IMR-90 (cell line): ENCODE results near the gene OPRL1. TPM values are rescaled to one million over a fixed set of nuclear protein-coding genes. Genes with fewer than 3 reads are reported as not detected.

Experiments
- ATAC-seq: fragments of 200-7000 bp; cut with Tn5 transposase; 2 replicates; pipeline ENCODE4 v1.9.1; 2020; ENCODE audit warnings: low read depth, mild to moderate bottlenecking, moderate library complexity
- BruUV-seq: library from RNA; stranded (reverse); fragments of 400-500 nt; replicated peaks from 2 replicates; lab custom pipeline; 2021; lab: Mats Ljungman, UMichigan
- CTCF ChIA-PET: fragments of 300-600 bp; formaldehyde crosslinking; extraction: SDS; loops from one replicate; lab custom pipeline; 2021; ENCODE audit warnings: antibody characterized with exemption; lab: Yijun Ruan, JAX
- POLR2A ChIA-PET: fragments of 300-600 bp; sonication (Branson Sonifier 250); formaldehyde crosslinking; loops from one replicate; lab custom pipeline; 2022; ENCODE audit warnings: antibody characterized with exemption; ENCODE audit not compliant: unreplicated experiment; lab: Charles Lee
- DNase-seq: peaks from one replicate; pipeline ENCODE4 v3.0.0; 2013
- H2AFZ ChIP-seq: replicated peaks from 2 replicates; pipeline ENCODE3; 2013; ENCODE audit warnings: low read length, mild to moderate bottlenecking; ENCODE audit not compliant: poor library complexity
- H2AK5ac ChIP-seq: 2 replicates; pipeline ENCODE4 v1.6.1; 2013; ENCODE audit warnings: low read depth, low read length, inconsistent platforms
- H2AK9ac ChIP-seq: replicated peaks from 2 replicates; pipeline ENCODE3; 2013; ENCODE audit warnings: mild to moderate bottlenecking, low read depth, low read length, moderate library complexity; ENCODE audit not compliant: poor library complexity
- H2BK120ac ChIP-seq: 2 replicates; pipeline ENCODE4 v1.6.1; 2013; ENCODE audit warnings: low read depth, low read length, inconsistent platforms
- H2BK15ac ChIP-seq: 3 replicates; pipeline ENCODE4 v1.6.1; 2013; ENCODE audit warnings: low read depth, low read length, inconsistent platforms
- H2BK20ac ChIP-seq: 2 replicates; pipeline ENCODE4 v1.6.1; 2013; ENCODE audit warnings: low read depth, mild to moderate bottlenecking, inconsistent platforms, low read length, moderate library complexity
- H2BK5ac ChIP-seq: 2 replicates; pipeline ENCODE4 v1.6.1; 2013; ENCODE audit warnings: mild to moderate bottlenecking, low read depth, low read length, inconsistent platforms; ENCODE audit not compliant: poor library complexity, severe bottlenecking
- H3K14ac ChIP-seq: replicated peaks from 2 replicates; pipeline ENCODE4 v1.6.1; 2013; ENCODE audit warnings: low read depth, low read length, inconsistent platforms
- H3K18ac ChIP-seq: 2 replicates; pipeline ENCODE4 v1.6.1; 2013; ENCODE audit warnings: low read depth, low read length, control low read depth
- H3K23ac ChIP-seq: 2 replicates; pipeline ENCODE4 v1.6.1; 2013; ENCODE audit warnings: low read depth, low read length, inconsistent platforms
- H3K27ac ChIP-seq: 2 replicates; pipeline ENCODE4 v1.5.1; 2013; ENCODE audit warnings: mild to moderate bottlenecking, control low read depth, low read length; ENCODE audit not compliant: insufficient read depth
- H3K27me3 ChIP-seq: 2 replicates; pipeline ENCODE4 v1.6.1; 2013; ENCODE audit warnings: low read length; ENCODE audit not compliant: control insufficient read depth, insufficient read depth
- H3K36me3 ChIP-seq: 2 replicates; pipeline ENCODE4 v1.6.1; 2013; ENCODE audit warnings: low read length, mixed read lengths; ENCODE audit not compliant: control insufficient read depth, insufficient read depth
- H3K4ac ChIP-seq: 2 replicates; pipeline ENCODE4 v1.6.1; 2013; ENCODE audit warnings: low read depth, low read length, inconsistent platforms
- H3K4me1 ChIP-seq: 2 replicates; pipeline ENCODE4 v1.6.1; 2013; ENCODE audit warnings: low read length, mixed read lengths; ENCODE audit not compliant: control insufficient read depth, insufficient read depth
- H3K4me2 ChIP-seq: 2 replicates; pipeline ENCODE4 v1.6.1; 2013; ENCODE audit warnings: low read depth, mild to moderate bottlenecking, control low read depth, low read length, moderate library complexity
- H3K4me3 ChIP-seq: 2 replicates; pipeline ENCODE4 v1.5.1; 2013; ENCODE audit warnings: low read depth, mild to moderate bottlenecking, control low read depth, low read length, moderate library complexity; ENCODE audit not compliant: insufficient read depth
- H3K56ac ChIP-seq: 2 replicates; pipeline ENCODE4 v1.6.1; 2013; ENCODE audit warnings: low read length, inconsistent platforms; ENCODE audit not compliant: insufficient read depth; ENCODE audit errors: extremely low read depth
- H3K79me1 ChIP-seq, 2 experiments: 2 replicates each; pipeline ENCODE4 v1.6.1; 2013; ENCODE audit warnings: low read length in 2 of 2, inconsistent platforms in 1 of 2, low read depth in 1 of 2
- H3K9ac ChIP-seq: 2 replicates; pipeline ENCODE4 v1.6.1; 2013; ENCODE audit warnings: low read depth, low read length, control low read depth
- H3K9me1 ChIP-seq: 2 replicates; pipeline ENCODE4 v1.6.1; 2013; ENCODE audit warnings: low read length, inconsistent platforms; ENCODE audit not compliant: insufficient read depth
- H3K9me3 ChIP-seq: 2 replicates; pipeline ENCODE4 v1.6.1; 2013; ENCODE audit warnings: low read length; ENCODE audit not compliant: control insufficient read depth, insufficient read depth
- H4K20me1 ChIP-seq: 2 replicates; pipeline ENCODE4 v1.6.1; 2013; ENCODE audit warnings: low read length, inconsistent platforms; ENCODE audit not compliant: insufficient read depth
- H4K5ac ChIP-seq: 2 replicates; pipeline ENCODE4 v1.6.1; 2013; ENCODE audit warnings: mild to moderate bottlenecking, low read depth, low read length, control low read depth
- H4K8ac ChIP-seq, 2 experiments: 2 replicates each; pipeline ENCODE4 v1.6.1; 2013; ENCODE audit warnings: low read depth in 2 of 2, low read length in 2 of 2, control low read depth in 1 of 2, inconsistent platforms in 1 of 2
- H4K91ac ChIP-seq: 2 replicates; pipeline ENCODE4 v1.6.1; 2013; ENCODE audit warnings: low read depth, low read length, inconsistent platforms; ENCODE audit not compliant: insufficient read depth
- BHLHE40 ChIP-seq: fragments of 150-350 bp; IDR thresholded peaks from 2 replicates; pipeline ENCODE4 v1.6.1; 2016; ENCODE audit warnings: mild to moderate bottlenecking, low read depth, low read length
- CEBPB ChIP-seq: IDR thresholded peaks from 2 replicates; pipeline ENCODE4 v1.6.1; 2012; ENCODE audit warnings: low read depth, low read length, improper control_type of control experiment
- CHD1 ChIP-seq: IDR thresholded peaks from 2 replicates; pipeline ENCODE4 v1.6.1; 2012; ENCODE audit warnings: low read depth, low read length, improper control_type of control experiment
- CTCF ChIP-seq: conservative IDR thresholded peaks from 2 replicates; pipeline ENCODE4 v1.5.1; 2012; ENCODE audit warnings: mild to moderate bottlenecking, low read depth, low read length, improper control_type of control experiment
- MAFK ChIP-seq: IDR thresholded peaks from 2 replicates; pipeline ENCODE4 v1.6.1; 2012; ENCODE audit warnings: low read depth, low read length, improper control_type of control experiment
- MAZ ChIP-seq: IDR thresholded peaks from 2 replicates; pipeline ENCODE4 v1.6.1; 2012; ENCODE audit warnings: low read depth, mild to moderate bottlenecking, low read length, improper control_type of control experiment, moderate library complexity, borderline replicate concordance
- MXI1 ChIP-seq: IDR thresholded peaks from 2 replicates; pipeline ENCODE4 v1.6.1; 2012; ENCODE audit warnings: low read depth, mild to moderate bottlenecking, low read length, moderate library complexity, borderline replicate concordance
- NFE2L2 ChIP-seq: fragments of 150-350 bp; IDR thresholded peaks from 2 replicates; pipeline ENCODE4 v1.6.1; 2016; ENCODE audit warnings: low read depth, mild to moderate bottlenecking, low read length
- POLR2A ChIP-seq: IDR thresholded peaks from 2 replicates; pipeline ENCODE4 v1.6.1; 2012; ENCODE audit warnings: mild to moderate bottlenecking, low read depth, low read length
- RFX5 ChIP-seq: IDR thresholded peaks from 2 replicates; pipeline ENCODE4 v1.8.0; 2012; ENCODE audit warnings: low read depth, mild to moderate bottlenecking, low read length, moderate library complexity
- SMC3 ChIP-seq: fragments of 150-350 bp; IDR thresholded peaks from 2 replicates; pipeline ENCODE4 v1.6.1; 2016; ENCODE audit warnings: low read depth, mild to moderate bottlenecking, antibody characterized with exemption, low read length, moderate library complexity
- USF2 ChIP-seq: fragments of 150-350 bp; IDR thresholded peaks from 2 replicates; pipeline ENCODE4 v1.6.1; 2017; ENCODE audit warnings: mild to moderate bottlenecking, antibody characterized with exemption, low read length, low read depth
- WGBS, 2 experiments: methylation state at CpG; one replicate each; pipeline versions ENCODE4 v1.1.5 to v1.1.7; 2013; ENCODE audit warnings: missing lambda C conversion rate in 2 of 2; ENCODE audit not compliant: insufficient read length in 1 of 2; ENCODE audit errors: extremely low coverage in 2 of 2; 5-methylcytosine and 5-hydroxymethylcytosine counted together
- dilution Hi-C: fragments of 300-500 bp; cut with HindIII; formaldehyde crosslinking; loops from one replicate; pipeline ENCODE4 v1.14.3; 2018; ENCODE audit warnings: low sequenced_read_pairs; ENCODE audit not compliant: unreplicated experiment
- in situ Hi-C: fragments of 300-500 bp; cut with MboI; formaldehyde crosslinking; loops from 3 replicates; pipeline ENCODE4 v1.14.3; 2019; ENCODE audit warnings: low sequenced_read_pairs, inconsistent platforms, mixed read lengths
- intact Hi-C: fragments of 100-400 bp; cut with micrococcal nuclease; formaldehyde crosslinking; loops from 2 replicates; pipeline ENCODE4 v1.10.0; 2022
- polyA plus RNA-seq, 3 experiments: library from polyadenylated mRNA; depleted of rRNA; stranded (reverse); fragments of >200 nt; gene quantifications; 2 replicates each; pipeline ENCODE4 v1.2.3, GENCODE V29; 2012; ENCODE audit warnings: low replicate concordance in 1 of 3
- total RNA-seq: library from RNA; depleted of rRNA; stranded (reverse); fragments of >200 nt; gene quantifications from 2 replicates; pipeline ENCODE4 v1.2.3, GENCODE V29; 2012

The OPRL1 gene
- total and polyA plus RNA-seq, 2 of the 4 experiments (the other 2 are of a cell fraction), result 0.36 to 1.2 TPM

- Histone ChIP-seq H3K4me3 (peak within 1 kb of the TSS; percentile 63), H4K8ac (no peak within 1 kb of the TSS), H3K56ac (no peak within 1 kb of the TSS), H3K14ac (no peak within 1 kb of the TSS), H3K79me1 (peaks cover 0 to 1% of the 10 kb centered on the region in 2 experiments; a peak in 2 of 4 replicates), H3K27me3 (peaks cover 54% of the 10 kb centered on the region), H2BK120ac (no peak within 1 kb of the TSS), H3K4me2 (peak within 1 kb of the TSS; percentile 81), H3K4ac (no peak within 1 kb of the TSS), H2BK15ac (no peak within 1 kb of the TSS), H3K27ac (no peak within 1 kb of the TSS), H3K18ac (no peak within 1 kb of the TSS), H3K36me3 (no peaks in the 10 kb centered on the region), H4K20me1 (peaks cover 15% of the 10 kb centered on the region), H3K9me3 (peaks cover 8% of the 10 kb centered on the region; the same call in 1 of the 2 replicates), H3K9ac (no peak within 1 kb of the TSS; the same call in 1 of the 2 replicates), H3K4me1 (peaks cover 7% of the 10 kb centered on the region), H4K91ac (no peak within 1 kb of the TSS), H3K9me1 (no peaks in the 10 kb centered on the region), H4K5ac (no peak within 1 kb of the TSS), H2AFZ (peak within 1 kb of the TSS; percentile 95), H2AK9ac (no peak within 1 kb of the TSS), H2BK20ac (no peak within 1 kb of the TSS), H3K23ac (no peak within 1 kb of the TSS), H2AK5ac (no peak within 1 kb of the TSS), H2BK5ac (no peak within 1 kb of the TSS)
- 1% methylated on average over 36 of the region's 86 CpGs; no CpG with 5 or more reads in 1 of the 2 experiments for WGBS, 2 experiments
- ATAC-seq (no peak), DNase-seq (no peak)
- no peak for TF ChIP-seq USF2
- TF ChIP-seq MAZ, result no peak
- TF ChIP-seq BHLHE40, result no peak
- TF ChIP-seq SMC3, result no peak
- TF ChIP-seq POLR2A, result no peak
- TF ChIP-seq RFX5, result no peak
- TF ChIP-seq MXI1, result no peak
- no peak for TF ChIP-seq CEBPB
- no peak for TF ChIP-seq MAFK
- no peak for TF ChIP-seq CHD1
- TF ChIP-seq NFE2L2, result no peak
- TF ChIP-seq CTCF, result no peak
- BruUV-seq, result no TSS peak
- in situ Hi-C loops, result no loop called here
- dilution Hi-C loops, result no loop called here
- ChIA-PET CTCF (interaction anchor here (0.6 to 1.3 kb wide), 5 partner anchors 25 to 177 kb away, joined by 3 to 6 read pairs (median 4); no protein-coding TSS in a partner anchor), POLR2A (no interaction called here)
- intact Hi-C loops, result loop anchor here (1.0 kb wide), 1 partner anchor 36 kb away; no protein-coding TSS in a partner anchor
Observed at GRCh38 chr20:64083804-64084684, 4.2 kb downstream of the OPRL1 start, which contains the start of gene LKAAEAR1. LKAAEAR1 (minus strand) TSS chr20:64084398; CDS start chr20:64084219, 179 bp downstream.
